GM23338 (cell line): Measurements from ENCODE around the gene OR2AE1. TPM values are rescaled to one million over a fixed set of nuclear protein-coding genes. Genes with fewer than 3 reads are reported as not detected.

Experiments used
- ATAC-seq: fragments of 200-7000 bp; cut with Tn5 transposase; 3 replicates; pipeline ENCODE4 v1.9.1; 2020
- DNase-seq: peaks from one replicate; pipeline ENCODE4 v3.0.0-alpha.2; 2015; ENCODE audit warnings: low spot score
- H2AFZ ChIP-seq: fragments of 200-600 bp; sonication (generic); 2 replicates; pipeline ENCODE4 v1.8.0; 2016; ENCODE audit warnings: antibody characterized with exemption, mild to moderate bottlenecking, moderate library complexity
- H3F3A ChIP-seq: fragments of 200-600 bp; sonication (generic); replicated peaks from 2 replicates; pipeline ENCODE4 v1.8.0; 2017; ENCODE audit warnings: antibody characterized with exemption, mixed run types, low read depth
- H3K27ac ChIP-seq: fragments of 200-600 bp; sonication (generic); 2 replicates; pipeline ENCODE4 v1.6.1; 2016; ENCODE audit warnings: low read depth
- H3K27me3 ChIP-seq: fragments of 200-600 bp; sonication (generic); 2 replicates; pipeline ENCODE4 v1.8.0; 2016; ENCODE audit warnings: mild to moderate bottlenecking, mixed run types, moderate library complexity; ENCODE audit not compliant: insufficient read depth
- H3K36me3 ChIP-seq: fragments of 200-600 bp; sonication (generic); 2 replicates; pipeline ENCODE4 v1.8.0; 2016; ENCODE audit warnings: mild to moderate bottlenecking; ENCODE audit not compliant: insufficient read depth
- H3K4me1 ChIP-seq: fragments of 200-600 bp; sonication (generic); 2 replicates; pipeline ENCODE4 v1.8.0; 2016; ENCODE audit warnings: mild to moderate bottlenecking, moderate library complexity; ENCODE audit not compliant: insufficient read depth
- H3K4me2 ChIP-seq: fragments of 200-600 bp; sonication (generic); 2 replicates; pipeline ENCODE4 v1.7.1; 2017; ENCODE audit warnings: mixed run types
- H3K4me3 ChIP-seq: fragments of 200-600 bp; sonication (generic); 2 replicates; pipeline ENCODE4 v1.6.1; 2016; ENCODE audit warnings: mixed run types
- H3K79me2 ChIP-seq: fragments of 200-600 bp; sonication (generic); replicated peaks from 2 replicates; pipeline ENCODE4 v1.8.0; 2017; ENCODE audit warnings: mild to moderate bottlenecking; ENCODE audit not compliant: insufficient read depth
- H3K9me2 ChIP-seq: fragments of 200-600 bp; sonication (generic); 2 replicates; pipeline ENCODE4 v1.8.0; 2017; ENCODE audit not compliant: insufficient read depth
- H4K20me1 ChIP-seq: fragments of 200-600 bp; sonication (generic); replicated peaks from 2 replicates; pipeline ENCODE4 v1.8.0; 2017; ENCODE audit warnings: mild to moderate bottlenecking; ENCODE audit not compliant: insufficient read depth
- H3K27ac Mint-ChIP-seq: 2 replicates; pipeline ENCODE4 v1.8.0; 2020; ENCODE audit warnings: inconsistent platforms, mild to moderate bottlenecking, moderate library complexity, mixed read lengths
- H3K27me3 Mint-ChIP-seq: 3 replicates; pipeline ENCODE4 v1.8.0; 2022; ENCODE audit warnings: low read depth, mild to moderate bottlenecking, moderate library complexity, mixed read lengths, inconsistent platforms; ENCODE audit not compliant: insufficient read depth, poor library complexity
- H3K36me3 Mint-ChIP-seq: 3 replicates; pipeline ENCODE4 v1.8.0; 2021; ENCODE audit warnings: low read depth, mild to moderate bottlenecking, inconsistent platforms, moderate library complexity, mixed read lengths
- H3K4me1 Mint-ChIP-seq: 3 replicates; pipeline ENCODE4 v1.8.0; 2020; ENCODE audit warnings: mild to moderate bottlenecking, inconsistent platforms, mixed read lengths
- H3K4me3 Mint-ChIP-seq: 3 replicates; pipeline ENCODE4 v1.8.0; 2021; ENCODE audit warnings: moderate library complexity, mild to moderate bottlenecking, inconsistent platforms, mixed read lengths
- H3K9me3 Mint-ChIP-seq: 3 replicates; pipeline ENCODE4 v1.8.0; 2020; ENCODE audit warnings: moderate library complexity, mild to moderate bottlenecking, inconsistent platforms, mixed read lengths
- CREB1 ChIP-seq: fragments of 250-450 bp; sonication (Bioruptor Pico); IDR thresholded peaks from 2 replicates; pipeline ENCODE4 v1.5.0; 2020; ENCODE audit warnings: low read depth, mild to moderate bottlenecking, moderate library complexity
- CTCF ChIP-seq, 2 experiments: fragments of 200-600 bp in 1 of 2; sonication (generic) in 1 of 2; conservative IDR thresholded peaks; 2 replicates each; pipeline versions ENCODE4 v1.5.1 to v1.6.1; 2016 to 2017; ENCODE audit warnings: antibody characterized with exemption in 2 of 2, low read depth in 2 of 2, mild to moderate bottlenecking in 2 of 2, moderate library complexity in 1 of 2
- ETS1 ChIP-seq: IDR thresholded peaks from 2 replicates; pipeline ENCODE4 v1.6.1; 2016; ENCODE audit warnings: antibody characterized with exemption
- EZH2 ChIP-seq: fragments of 200-600 bp; sonication (generic); IDR thresholded peaks from one replicate; pipeline ENCODE4 v1.8.0; 2017; ENCODE audit warnings: antibody characterized with exemption, mild to moderate bottlenecking, low read depth; ENCODE audit not compliant: unreplicated experiment
- EZH2phosphoT487 ChIP-seq: fragments of 200-600 bp; sonication (generic); IDR thresholded peaks from one replicate; pipeline ENCODE4 v1.8.1; 2018; ENCODE audit warnings: antibody characterized with exemption; ENCODE audit not compliant: unreplicated experiment
- JUNB ChIP-seq: IDR thresholded peaks from one replicate; pipeline ENCODE4 v1.6.1; 2016; ENCODE audit warnings: antibody characterized with exemption; ENCODE audit not compliant: unreplicated experiment
- NANOG ChIP-seq: IDR thresholded peaks from 2 replicates; pipeline ENCODE4 v1.6.1; 2016; ENCODE audit warnings: antibody characterized with exemption, borderline replicate concordance
- POLR2AphosphoS5 ChIP-seq: IDR thresholded peaks from 2 replicates; pipeline ENCODE4 v1.6.1; 2016; ENCODE audit warnings: antibody characterized with exemption, low read depth
- REST ChIP-seq: IDR thresholded peaks from one replicate; pipeline ENCODE4 v1.6.1; 2018; ENCODE audit warnings: antibody characterized with exemption; ENCODE audit not compliant: unreplicated experiment
- STAT1 ChIP-seq: IDR thresholded peaks from one replicate; pipeline ENCODE4 v1.6.1; 2016; ENCODE audit warnings: antibody characterized with exemption; ENCODE audit not compliant: unreplicated experiment
- ZNF114 ChIP-seq: fragments of 250-450 bp; sonication (Bioruptor Pico); IDR thresholded peaks from 2 replicates; pipeline ENCODE4 v1.5.0; 2020; ENCODE audit warnings: mild to moderate bottlenecking, moderate library complexity
- ZNF331 ChIP-seq: fragments of 250-450 bp; sonication (Bioruptor Pico); IDR thresholded peaks from 2 replicates; pipeline ENCODE4 v1.5.0; 2020; ENCODE audit warnings: low read depth, mild to moderate bottlenecking, moderate library complexity
- ZNF462 ChIP-seq: fragments of 250-450 bp; sonication (Bioruptor Pico); IDR thresholded peaks from 2 replicates; pipeline ENCODE4 v1.5.0; 2020; ENCODE audit warnings: mild to moderate bottlenecking, moderate library complexity
- polyA plus RNA-seq: library from polyadenylated mRNA; unstranded; fragments of >200 nt; fragmentation: Nextera tagmentation; extraction: Ambion mirVana; gene quantifications from 2 replicates; pipeline ENCODE4 v1.2.1, GENCODE V29; 2016
- total RNA-seq: library from RNA; depleted of rRNA; stranded (reverse); fragments of >200 nt; shearing (Covaris generic); gene quantifications from 2 replicates; pipeline ENCODE4 v1.2.3, GENCODE V29; 2014

Gene OR2AE1
- total and polyA plus RNA-seq, 2 experiments from 2014 or later: not detected

- no peaks in the 10 kb centered on the region for H3K9me3 Mint-ChIP-seq
- TF ChIP-seq POLR2AphosphoS5 (no peak), ETS1 (no peak), ZNF331 (CRISPR knock-in tag) (no peak), EZH2 (no peak), ZNF114 (CRISPR knock-in tag) (no peak), EZH2phosphoT487 (no peak), JUNB (no peak), REST (no peak), CREB1 (CRISPR knock-in tag) (no peak), CTCF (conservative IDR thresholded peaks at IDR 0.05; ENCODE audit: low read depth in 2 of 2) (no peak), STAT1 (no peak), ZNF462 (CRISPR knock-in tag) (no peak), NANOG (no peak)
- Histone ChIP-seq H3K4me1 (peaks cover 6% of the 10 kb centered on the region; the same call in 1 of the 2 replicates), H3K79me2 (no peaks in the 10 kb centered on the region), H3K27me3 (no peaks in the 10 kb centered on the region), H3F3A (no peaks in the 10 kb centered on the region), H2AFZ (no peak overlapping the region), H3K4me3 (no peak overlapping the region), H3K27ac (no peak overlapping the region), H3K4me2 (no peak overlapping the region), H3K36me3 (no peaks in the 10 kb centered on the region), H3K9me2 (no peaks in the 10 kb centered on the region; the same call in 1 of the 2 replicates), H4K20me1 (no peaks in the 10 kb centered on the region)
- peaks cover 2% of the 10 kb centered on the region; the same call in 1 of the 3 replicates for H3K4me1 Mint-ChIP-seq
- H3K36me3 Mint-ChIP-seq: no peaks in the 10 kb centered on the region
- ATAC-seq: no peak
- no peaks in the 10 kb centered on the region for H3K27me3 Mint-ChIP-seq
- DNase-seq: no peak
- no peak overlapping the region for H3K4me3 Mint-ChIP-seq
- H3K27ac Mint-ChIP-seq: no peak overlapping the region
Observed at GRCh38 chr7:99831595-99831994, 45.2 kb downstream of the OR2AE1 start.
